H9 (cell line): ENCODE results near the gene ARSI. TPM values are rescaled to one million over a fixed set of nuclear protein-coding genes. Genes with fewer than 3 reads are reported as not detected.

Experiments
- DNase-seq: peaks from one replicate; pipeline ENCODE4 v3.0.0-alpha.2; 2017
- H2AFZ ChIP-seq: one replicate; pipeline ENCODE4 v1.6.1; 2013; ENCODE audit warnings: mild to moderate bottlenecking, low read length, control low read depth, moderate library complexity
- H2AK5ac ChIP-seq: 2 replicates; pipeline ENCODE4 v1.6.1; 2013; ENCODE audit warnings: low read length, control low read depth, mixed read lengths; ENCODE audit not compliant: insufficient read length
- H2BK120ac ChIP-seq: one replicate; pipeline ENCODE4 v1.6.1; 2013; ENCODE audit warnings: low read depth, mild to moderate bottlenecking, low read length, control low read depth, inconsistent platforms; ENCODE audit not compliant: poor library complexity, severe bottlenecking
- H2BK12ac ChIP-seq: 2 replicates; pipeline ENCODE4 v1.6.1; 2013; ENCODE audit warnings: low read length, control low read depth, mixed read lengths, low read depth; ENCODE audit not compliant: insufficient read length
- H2BK15ac ChIP-seq: 2 replicates; pipeline ENCODE4 v1.6.1; 2013; ENCODE audit warnings: low read depth, low read length, control low read depth
- H2BK20ac ChIP-seq: one replicate; pipeline ENCODE4 v1.6.1; 2013; ENCODE audit warnings: low read depth, mild to moderate bottlenecking, low read length, control low read depth, inconsistent platforms; ENCODE audit not compliant: poor library complexity, severe bottlenecking
- H2BK5ac ChIP-seq: 2 replicates; pipeline ENCODE4 v1.6.1; 2013; ENCODE audit warnings: low read length, control low read depth, mixed read lengths; ENCODE audit not compliant: insufficient read length
- H3K14ac ChIP-seq: 2 replicates; pipeline ENCODE4 v1.6.1; 2013; ENCODE audit warnings: low read length, control low read depth; ENCODE audit not compliant: insufficient read depth
- H3K18ac ChIP-seq: 2 replicates; pipeline ENCODE4 v1.6.1; 2013; ENCODE audit warnings: low read depth, mild to moderate bottlenecking, mixed read lengths, low read length, control low read depth; ENCODE audit not compliant: insufficient read length
- H3K23ac ChIP-seq: 2 replicates; pipeline ENCODE4 v1.6.1; 2013; ENCODE audit warnings: low read length, control low read depth, mixed read lengths, low read depth; ENCODE audit not compliant: insufficient read length
- H3K23me2 ChIP-seq: 2 replicates; pipeline ENCODE4 v1.6.1; 2013; ENCODE audit warnings: low read depth, mild to moderate bottlenecking, mixed read lengths, low read length, control low read depth; ENCODE audit not compliant: insufficient read length, poor library complexity, severe bottlenecking
- H3K27ac ChIP-seq: 2 replicates; pipeline ENCODE4 v1.5.1; 2013; ENCODE audit warnings: low read length, control low read depth, mixed read lengths, low read depth; ENCODE audit not compliant: insufficient read length
- H3K27me3 ChIP-seq: 2 replicates; pipeline ENCODE4 v1.6.1; 2013; ENCODE audit warnings: low read length, control low read depth, inconsistent platforms; ENCODE audit not compliant: insufficient read depth
- H3K4ac ChIP-seq: 2 replicates; pipeline ENCODE4 v1.6.1; 2013; ENCODE audit warnings: low read depth, mild to moderate bottlenecking, control low read depth, inconsistent platforms, low read length, moderate library complexity
- H3K4me1 ChIP-seq: 2 replicates; pipeline ENCODE4 v1.6.1; 2013; ENCODE audit warnings: low read length, control low read depth, inconsistent platforms; ENCODE audit not compliant: insufficient read depth
- H3K4me2 ChIP-seq: 2 replicates; pipeline ENCODE4 v1.6.1; 2013; ENCODE audit warnings: low read length, control low read depth, mixed read lengths; ENCODE audit not compliant: insufficient read length, insufficient read depth
- H3K56ac ChIP-seq: 2 replicates; pipeline ENCODE4 v1.6.1; 2013; ENCODE audit warnings: low read depth, mild to moderate bottlenecking, mixed read lengths, low read length, control low read depth; ENCODE audit not compliant: insufficient read length
- H3K79me1 ChIP-seq: 2 replicates; pipeline ENCODE4 v1.6.1; 2013; ENCODE audit warnings: low read depth, mild to moderate bottlenecking, moderate library complexity, low read length, control low read depth, inconsistent platforms; ENCODE audit not compliant: insufficient read depth, poor library complexity, severe bottlenecking
- H3K79me2 ChIP-seq: 2 replicates; pipeline ENCODE4 v1.6.1; 2013; ENCODE audit warnings: low read length, control low read depth, inconsistent platforms; ENCODE audit not compliant: insufficient read depth
- H3K9ac ChIP-seq: 2 replicates; pipeline ENCODE4 v1.6.1; 2013; ENCODE audit warnings: low read length, control low read depth, mixed read lengths; ENCODE audit not compliant: insufficient read length; ENCODE audit errors: extremely low read depth
- H3K9me3 ChIP-seq: one replicate; pipeline ENCODE4 v1.6.1; 2013; ENCODE audit warnings: low read depth, low read length, inconsistent platforms; ENCODE audit not compliant: control insufficient read depth
- H3T11ph ChIP-seq: one replicate; pipeline ENCODE4 v1.6.1; 2013; ENCODE audit warnings: mild to moderate bottlenecking, low read length, control low read depth, inconsistent platforms
- H4K20me1 ChIP-seq: one replicate; pipeline ENCODE4 v1.6.1; 2013; ENCODE audit not compliant: control insufficient read depth, insufficient read length, insufficient read depth
- H4K5ac ChIP-seq: 2 replicates; pipeline ENCODE4 v1.6.1; 2013; ENCODE audit warnings: low read depth, mild to moderate bottlenecking, mixed read lengths, low read length, control low read depth; ENCODE audit not compliant: insufficient read length
- H4K8ac ChIP-seq: replicated peaks from 2 replicates; pipeline ENCODE4 v1.6.1; 2013; ENCODE audit warnings: low read length, control low read depth, mixed read lengths, low read depth; ENCODE audit not compliant: insufficient read length
- H4K91ac ChIP-seq: 2 replicates; pipeline ENCODE4 v1.6.1; 2013; ENCODE audit warnings: low read depth, mild to moderate bottlenecking, moderate library complexity, mixed read lengths, low read length, control low read depth; ENCODE audit not compliant: insufficient read length
- H3K27ac Mint-ChIP-seq, 3 experiments: 2 replicates in 2 of 3; 3 replicates in 1 of 3; pipeline ENCODE4 v1.8.0; 2020 to 2021; ENCODE audit warnings: mixed read lengths in 3 of 3, mild to moderate bottlenecking in 1 of 3, moderate library complexity in 1 of 3
- H3K27me3 Mint-ChIP-seq: 2 replicates; pipeline ENCODE4 v1.8.0; 2021; ENCODE audit warnings: low read depth, mild to moderate bottlenecking, moderate library complexity, mixed read lengths
- H3K36me3 Mint-ChIP-seq, 3 experiments: 2 replicates in 2 of 3; 3 replicates in 1 of 3; pipeline ENCODE4 v1.8.0; 2020 to 2021; ENCODE audit warnings: low read depth in 3 of 3, mixed read lengths in 3 of 3; ENCODE audit not compliant: insufficient read depth in 1 of 3
- H3K4me1 Mint-ChIP-seq, 2 experiments: 2 replicates each; pipeline ENCODE4 v1.8.0; 2020; ENCODE audit warnings: mixed read lengths in 2 of 2
- H3K4me3 Mint-ChIP-seq, 2 experiments: 2 replicates in 1 of 2; 3 replicates in 1 of 2; pipeline ENCODE4 v1.8.0; 2020 to 2021; ENCODE audit warnings: mild to moderate bottlenecking in 2 of 2, mixed read lengths in 2 of 2, moderate library complexity in 1 of 2
- H3K9me3 Mint-ChIP-seq, 2 experiments: 2 replicates in 1 of 2; 3 replicates in 1 of 2; pipeline ENCODE4 v1.8.0; 2020; ENCODE audit warnings: mild to moderate bottlenecking in 2 of 2, mixed read lengths in 2 of 2, moderate library complexity in 1 of 2
- CTCF ChIP-seq: fragments of 200-600 bp; sonication (generic); conservative IDR thresholded peaks from 3 replicates; pipeline ENCODE4 v1.8.0; 2021; ENCODE audit warnings: antibody characterized with exemption, mild to moderate bottlenecking
- WGBS: extraction: QIAGEN DNeasy Blood & Tissue Kit; methylation state at CpG from one replicate; pipeline ENCODE4 v1.1.7; 2013; ENCODE audit warnings: missing lambda C conversion rate, low lambda C conversion rate, mixed read lengths; ENCODE audit not compliant: insufficient read length; ENCODE audit errors: extremely low coverage; 5-methylcytosine and 5-hydroxymethylcytosine counted together
- total RNA-seq: library from RNA; stranded (reverse); gene quantifications from 2 replicates; pipeline ENCODE4 v1.2.1, GENCODE V29; 2021

ARSI gene
- total RNA-seq, 1 experiment from 2014 or later: 1.7 TPM

GRCh38 chr5:150325426-150325825, 22.7 kb upstream of the ARSI start:
- Histone ChIP-seq H2BK20ac (no peak overlapping the region), H3K4me2 (no peak overlapping the region), H3K23me2 (no peaks in the 10 kb centered on the region), H3K27me3 (no peaks in the 10 kb centered on the region), H2AK5ac (no peak overlapping the region), H3K79me1 (no peaks in the 10 kb centered on the region), H3K23ac (no peak overlapping the region), H3K56ac (no peak overlapping the region), H3K79me2 (no peaks in the 10 kb centered on the region), H3K4ac (no peak overlapping the region), H3T11ph (no peak overlapping the region), H4K8ac (no peak overlapping the region), H4K5ac (no peak overlapping the region), H4K20me1 (no peaks in the 10 kb centered on the region), H2BK5ac (no peak overlapping the region), H3K4me1 (no peaks in the 10 kb centered on the region), H2BK120ac (no peak overlapping the region), H4K91ac (no peak overlapping the region), H2AFZ (no peak overlapping the region), H2BK15ac (no peak overlapping the region), H3K9ac (no peak overlapping the region), H3K9me3 (no peaks in the 10 kb centered on the region), H3K27ac (no peak overlapping the region), H2BK12ac (no peak overlapping the region), H3K14ac (no peak overlapping the region; the same call in 1 of the 2 replicates), H3K18ac (no peak overlapping the region)
- Mint-ChIP-seq H3K4me1 (peaks cover 0 to 4% of the 10 kb centered on the region in 2 experiments; a peak in 1 of 4 replicates), H3K27me3 (no peaks in the 10 kb centered on the region; the same call in none of the 2 replicates), H3K4me3 (no peak overlapping the region), H3K9me3 (no peaks in the 10 kb centered on the region), H3K27ac (peak overlapping the region in 1 of 3 experiments; percentile 40; a peak in 1 of 7 replicates), H3K36me3 (no peaks in the 10 kb centered on the region)
- no peak for TF ChIP-seq CTCF
- no peak for DNase-seq
- no CpG with 5 or more reads among the region's 4 CpGs for WGBS
